ENCODE data around the gene LIPK. TPM values are rescaled to one million over a fixed set of nuclear protein-coding genes. Genes with fewer than 3 reads are reported as not detected.
"Not testable (repeated sequence)": the region's sequence is repeated elsewhere in the genome, so short reads cannot be mapped to it uniquely, and the experiment has no call there.

LIPK gene
- total RNA-seq, 6 experiments from 2014 or later, result not detected

DNA sequence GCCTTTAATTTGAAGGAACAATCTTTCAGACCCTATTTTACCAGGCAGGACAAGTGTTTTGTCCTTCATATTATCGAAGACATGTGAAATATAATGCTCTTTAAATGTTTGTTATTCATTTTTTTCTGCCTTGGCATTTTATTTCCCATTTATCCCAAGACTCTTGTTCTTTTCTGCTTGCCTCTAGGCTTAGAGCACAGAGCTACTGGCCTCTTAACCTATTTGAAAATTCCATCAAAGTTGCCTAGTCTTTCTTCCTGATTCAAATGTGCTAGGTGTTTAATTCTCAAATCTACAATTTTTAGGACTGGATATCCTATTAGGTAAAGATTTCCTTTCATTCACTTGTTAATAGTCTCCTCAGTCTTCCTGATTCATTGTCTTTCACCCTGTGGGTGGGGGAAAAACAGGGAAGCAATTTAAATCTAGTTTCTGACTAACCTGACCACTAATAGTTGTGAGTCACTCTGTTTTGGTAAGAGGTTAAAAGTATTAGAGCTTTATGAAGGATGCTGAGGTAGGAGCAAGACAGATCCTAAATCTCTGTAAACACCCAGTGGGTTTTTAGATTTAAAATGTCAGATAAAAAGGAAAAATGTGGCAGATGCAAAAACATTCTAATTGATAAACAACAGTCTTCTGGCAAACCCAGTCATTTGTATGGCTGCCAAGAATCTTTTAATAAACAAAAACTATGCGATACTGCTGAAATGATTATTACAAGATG, 1.5 kb downstream of the LIPK start:
- no peaks in the 10 kb centered on the region for H3K27me3 ChIP-seq
- peak in 1 of 4 donors; percentile 14 for ATAC-seq
- no peaks in the 10 kb centered on the region for H3K36me3 ChIP-seq
- no peaks in the 10 kb centered on the region for H3K4me1 ChIP-seq
- WGBS (ENCODE audit: insufficient coverage, low coverage, low lambda C conversion rate, missing lambda C conversion rate), result 49% methylated on average over 2 of the region's 2 CpGs
- no peak for TF ChIP-seq CTCF (IDR thresholded peaks at IDR 0.05)
- no peak for TF ChIP-seq POLR2A (IDR thresholded peaks at IDR 0.05)
- intact Hi-C loops (cut with DNase I), result no loop called here
- no peak for DNase-seq
- no peak overlapping the region for H3K4me3 ChIP-seq
- no peak overlapping the region for H3K27ac ChIP-seq
- H3K9me3 ChIP-seq, result no peaks in the 10 kb centered on the region

GRCh38 chr10:88709361-88709760, 3.3 kb downstream of the LIPK start:
- ATAC-seq; H3K36me3 ChIP-seq; DNase-seq; intact Hi-C loops (cut with DNase I); H3K9me3 ChIP-seq; H3K4me1 ChIP-seq; H3K4me3 ChIP-seq; H3K27ac ChIP-seq; H3K27me3 ChIP-seq: not testable (repeated sequence)
- 48% methylated on average over 6 of the region's 6 CpGs for WGBS (ENCODE audit: insufficient coverage, low coverage, low lambda C conversion rate, missing lambda C conversion rate)

DNA sequence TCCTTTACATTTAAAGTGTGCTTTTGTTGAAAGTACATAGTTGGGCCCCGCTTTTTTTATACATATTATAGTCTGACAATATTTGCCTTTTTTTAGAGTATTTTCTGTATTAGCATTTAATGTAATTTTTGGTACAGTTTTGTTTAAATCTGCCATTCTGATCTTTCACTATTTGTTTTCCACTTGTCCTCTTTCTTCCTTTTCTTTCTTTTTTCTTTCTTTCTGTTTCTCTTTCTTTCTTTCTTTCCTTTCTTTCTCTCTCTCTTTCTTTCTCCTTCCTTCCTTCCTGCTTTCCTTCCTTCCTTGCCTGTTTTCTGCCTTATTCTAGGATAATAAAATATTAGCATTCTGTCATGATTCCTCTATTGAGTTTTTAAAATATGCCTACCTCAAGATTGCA, 9.5 kb downstream of the LIPK start:
- WGBS (ENCODE audit: insufficient coverage, low coverage, low lambda C conversion rate, missing lambda C conversion rate), result 77% methylated on average over 1 of the region's 1 CpG
- H3K4me1 ChIP-seq, result no peaks in the 10 kb centered on the region
- ATAC-seq (no peak), DNase-seq (no peak)
- H3K36me3 ChIP-seq, result no peaks in the 10 kb centered on the region
- H3K4me3 ChIP-seq, result no peak overlapping the region
- no peak overlapping the region for H3K27ac ChIP-seq
- intact Hi-C loops (cut with DNase I), result no loop called here
- no peak for TF ChIP-seq CTCF (IDR thresholded peaks at IDR 0.05)
- TF ChIP-seq POLR2A (IDR thresholded peaks at IDR 0.05), result no peak
- H3K9me3 ChIP-seq, result no peaks in the 10 kb centered on the region
- no peaks in the 10 kb centered on the region for H3K27me3 ChIP-seq

DNA sequence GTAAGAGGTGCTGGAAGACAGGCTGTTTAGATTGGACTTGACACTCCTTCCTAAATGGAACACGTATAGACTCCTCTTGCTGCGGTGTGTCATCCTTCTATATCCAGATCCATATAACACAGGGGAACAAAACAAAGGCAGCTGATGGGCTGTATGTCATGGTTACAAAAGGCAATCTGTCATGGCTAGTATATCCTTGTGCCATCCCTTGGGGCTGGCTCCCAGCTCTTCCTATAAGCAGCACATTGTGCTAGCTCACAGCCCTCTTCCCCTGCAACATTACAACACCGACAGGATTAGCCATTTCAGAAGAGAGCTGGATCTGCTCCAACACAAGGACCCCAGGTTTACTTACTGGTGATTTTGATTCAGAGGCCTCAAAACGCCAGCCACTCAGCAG, 15.3 kb downstream of the LIPK start:
- ATAC-seq (no peak), DNase-seq (no peak)
- H3K4me3 ChIP-seq, result no peak overlapping the region
- H3K9me3 ChIP-seq, result no peaks in the 10 kb centered on the region
- H3K36me3 ChIP-seq, result no peaks in the 10 kb centered on the region
- H3K27ac ChIP-seq, result no peak overlapping the region
- intact Hi-C loops (cut with DNase I), result no loop called here
- 75% methylated on average over 4 of the region's 4 CpGs for WGBS (ENCODE audit: insufficient coverage, low coverage, low lambda C conversion rate, missing lambda C conversion rate)
- no peaks in the 10 kb centered on the region for H3K27me3 ChIP-seq
- H3K4me1 ChIP-seq, result no peaks in the 10 kb centered on the region
- no peak for TF ChIP-seq CTCF (IDR thresholded peaks at IDR 0.05)
- TF ChIP-seq POLR2A (IDR thresholded peaks at IDR 0.05), result no peak

GRCh38 chr10:88725798-88726197, 19.7 kb downstream of the LIPK start:
- 16% methylated on average over 1 of the region's 1 CpG for WGBS (ENCODE audit: insufficient coverage, low coverage, low lambda C conversion rate, missing lambda C conversion rate)
- Histone ChIP-seq H3K4me1 (no peaks in the 10 kb centered on the region), H3K9me3 (no peaks in the 10 kb centered on the region), H3K27me3 (no peaks in the 10 kb centered on the region), H3K36me3 (no peaks in the 10 kb centered on the region), H3K4me3 (no peak overlapping the region), H3K27ac (no peak overlapping the region)
- DNase-seq (no peak), ATAC-seq (peak in 1 of 4 donors; percentile 32)
- TF ChIP-seq CTCF (IDR thresholded peaks at IDR 0.05) (no peak), POLR2A (IDR thresholded peaks at IDR 0.05) (no peak)
- intact Hi-C loops (cut with DNase I), result no loop called here

Measured in right lobe of liver (tissue), 6 donors.